Lung (tissue), 12 donors: Measurements from ENCODE around the gene CHD1. TPM values are rescaled to one million over a fixed set of nuclear protein-coding genes. Genes with fewer than 3 reads are reported as not detected.

ENCODE experiments used
- ATAC-seq: fragments of 200-7000 bp; cut with Tn5 transposase; one replicate; pipeline ENCODE4 v1.9.1; 2020; ENCODE audit warnings: moderate number of reproducible peaks; ENCODE audit not compliant: insufficient read depth, low FRiP score
- DNase-seq, 3 donors: peaks; one replicate each; pipeline ENCODE4 v3.0.0-alpha.2; 2013 to 2017
- H3K27ac ChIP-seq, 2 donors: one replicate each; pipeline ENCODE4 v1.5.1; 2013; ENCODE audit warnings: mild to moderate bottlenecking in 2 of 2, moderate library complexity in 2 of 2, control low read depth in 1 of 2, inconsistent platforms in 1 of 2, low read depth in 1 of 2, low read length in 1 of 2
- H3K27me3 ChIP-seq, 3 donors: one replicate each; pipeline ENCODE4 v1.5.1; 2013; ENCODE audit warnings: low read length in 2 of 3; ENCODE audit not compliant: control insufficient read depth in 3 of 3, insufficient read depth in 3 of 3
- H3K36me3 ChIP-seq, 4 donors: one replicate each; pipeline ENCODE4 v1.5.1; 2013; ENCODE audit warnings: low read length in 4 of 4, mild to moderate bottlenecking in 1 of 4, moderate library complexity in 1 of 4; ENCODE audit not compliant: control insufficient read depth in 4 of 4, insufficient read depth in 4 of 4
- H3K4me1 ChIP-seq, 5 donors: one replicate each; pipeline ENCODE4 v1.5.1; 2013; ENCODE audit warnings: low read length in 5 of 5, mild to moderate bottlenecking in 2 of 5, moderate library complexity in 1 of 5; ENCODE audit not compliant: control insufficient read depth in 5 of 5, insufficient read depth in 5 of 5
- H3K4me3 ChIP-seq: one replicate; pipeline ENCODE4 v1.5.1; 2013; ENCODE audit warnings: mild to moderate bottlenecking, control low read depth, moderate library complexity
- H3K9ac ChIP-seq, 2 donors: one replicate each; pipeline ENCODE4 v1.5.1; 2013; ENCODE audit warnings: low read length in 2 of 2, control low read depth in 1 of 2; ENCODE audit not compliant: insufficient read depth in 1 of 2
- H3K9me3 ChIP-seq, 4 donors: one replicate each; pipeline ENCODE4 v1.5.1; 2013; ENCODE audit warnings: low read length in 3 of 4, mild to moderate bottlenecking in 1 of 4, moderate library complexity in 1 of 4; ENCODE audit not compliant: control insufficient read depth in 4 of 4, insufficient read depth in 3 of 4
- WGBS, 2 donors: extraction: QIAGEN DNeasy Blood & Tissue Kit; methylation state at CpG; one replicate each; pipeline ENCODE4 v1.1.7; 2013; 5-methylcytosine and 5-hydroxymethylcytosine counted together
- polyA plus RNA-seq, 2 donors: library from polyadenylated mRNA; stranded (reverse); fragments of 200-250 nt; gene quantifications; one replicate each; pipeline ENCODE4 v1.2.1, GENCODE V29; 2013
- total RNA-seq, 2 donors: library from RNA; depleted of rRNA in 1 of 2; stranded (reverse); fragments of >200 nt in 1 of 2; gene quantifications; one replicate each; pipeline ENCODE4 v1.2.1, GENCODE V29; 2014 to 2021
- TF ChIP-seq, protein P1 (sequence below): IDR thresholded peaks from 2 replicates; pipeline ENCODE4 v1.5.1; 2012; ENCODE audit warnings: mild to moderate bottlenecking; ENCODE audit errors: control extremely low read depth, extremely low read depth
- donor health status: control.
- donor health status: control.
- donor health status: Bipolar disorder and iron deficiency.
- donor health status: healthy.
- donor health status: DM: yes; HTN: yes; CAD: no.

CHD1 gene
- total and polyA plus RNA-seq, 4 donors = 17.8 to 126 (median 22.6) TPM

DNA sequence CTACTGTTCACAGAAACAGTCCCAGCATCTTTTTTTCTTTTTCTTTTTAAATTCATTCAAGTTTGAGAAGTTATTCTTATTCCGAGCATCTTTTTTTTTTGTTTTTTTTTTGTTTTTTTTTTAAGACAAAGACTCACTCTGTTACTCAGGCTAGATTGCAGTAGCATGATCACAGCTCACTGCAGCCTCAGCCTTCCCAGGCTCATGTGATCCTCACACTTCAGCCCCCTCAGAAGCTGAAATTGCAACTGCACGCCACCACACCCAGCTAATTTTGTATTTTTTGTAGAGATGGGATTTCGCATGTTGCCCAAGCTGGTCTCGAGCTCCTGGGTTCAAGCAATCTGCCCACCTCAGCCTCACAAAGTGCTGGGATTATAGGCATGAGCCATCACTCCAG, 36.4 kb upstream of the CHD1 start:
- Histone ChIP-seq H3K9ac (no peak overlapping the region), H3K4me1 (no peaks in the 10 kb centered on the region), H3K36me3 (no peaks in the 10 kb centered on the region), H3K9me3 (no peaks in the 10 kb centered on the region), H3K27me3 (no peaks in the 10 kb centered on the region), H3K4me3 (no peak overlapping the region), H3K27ac (no peak overlapping the region)
- TF ChIP-seq, protein P1, sequence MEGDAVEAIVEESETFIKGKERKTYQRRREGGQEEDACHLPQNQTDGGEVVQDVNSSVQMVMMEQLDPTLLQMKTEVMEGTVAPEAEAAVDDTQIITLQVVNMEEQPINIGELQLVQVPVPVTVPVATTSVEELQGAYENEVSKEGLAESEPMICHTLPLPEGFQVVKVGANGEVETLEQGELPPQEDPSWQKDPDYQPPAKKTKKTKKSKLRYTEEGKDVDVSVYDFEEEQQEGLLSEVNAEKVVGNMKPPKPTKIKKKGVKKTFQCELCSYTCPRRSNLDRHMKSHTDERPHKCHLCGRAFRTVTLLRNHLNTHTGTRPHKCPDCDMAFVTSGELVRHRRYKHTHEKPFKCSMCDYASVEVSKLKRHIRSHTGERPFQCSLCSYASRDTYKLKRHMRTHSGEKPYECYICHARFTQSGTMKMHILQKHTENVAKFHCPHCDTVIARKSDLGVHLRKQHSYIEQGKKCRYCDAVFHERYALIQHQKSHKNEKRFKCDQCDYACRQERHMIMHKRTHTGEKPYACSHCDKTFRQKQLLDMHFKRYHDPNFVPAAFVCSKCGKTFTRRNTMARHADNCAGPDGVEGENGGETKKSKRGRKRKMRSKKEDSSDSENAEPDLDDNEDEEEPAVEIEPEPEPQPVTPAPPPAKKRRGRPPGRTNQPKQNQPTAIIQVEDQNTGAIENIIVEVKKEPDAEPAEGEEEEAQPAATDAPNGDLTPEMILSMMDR = no peak
- ATAC-seq (no peak), DNase-seq (no peak)
- 97 to 99% methylated on average over 4 of the region's 4 CpGs for WGBS, 2 donors

DNA sequence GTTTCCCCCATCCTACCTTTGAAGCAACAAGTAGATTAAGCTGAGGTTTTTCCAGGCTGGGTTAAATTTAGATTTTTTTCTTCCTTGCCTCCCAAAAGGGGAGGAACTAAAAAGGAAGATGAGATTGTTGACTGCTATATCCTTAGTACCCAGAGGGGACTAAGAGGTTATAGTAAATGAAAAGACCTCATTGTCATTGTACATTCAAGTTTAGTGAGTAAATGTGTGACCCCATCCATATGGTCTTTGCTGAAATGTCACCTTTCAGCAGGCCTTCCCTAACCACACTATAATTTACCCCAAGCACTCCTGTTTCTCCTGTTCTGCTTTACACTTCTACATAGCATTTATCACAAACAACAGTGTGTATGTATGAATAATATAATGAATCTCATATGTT, 35.8 kb upstream of the CHD1 start:
- TF ChIP-seq, protein P1 = no peak
- no peaks in the 10 kb centered on the region for H3K27me3 ChIP-seq
- no peak overlapping the region for H3K27ac ChIP-seq
- H3K4me3 ChIP-seq = no peak overlapping the region
- H3K9ac ChIP-seq = no peak overlapping the region
- no peaks in the 10 kb centered on the region for H3K4me1 ChIP-seq
- no peak for DNase-seq
- H3K9me3 ChIP-seq = no peaks in the 10 kb centered on the region
- no peak for ATAC-seq
- no peaks in the 10 kb centered on the region for H3K36me3 ChIP-seq

DNA sequence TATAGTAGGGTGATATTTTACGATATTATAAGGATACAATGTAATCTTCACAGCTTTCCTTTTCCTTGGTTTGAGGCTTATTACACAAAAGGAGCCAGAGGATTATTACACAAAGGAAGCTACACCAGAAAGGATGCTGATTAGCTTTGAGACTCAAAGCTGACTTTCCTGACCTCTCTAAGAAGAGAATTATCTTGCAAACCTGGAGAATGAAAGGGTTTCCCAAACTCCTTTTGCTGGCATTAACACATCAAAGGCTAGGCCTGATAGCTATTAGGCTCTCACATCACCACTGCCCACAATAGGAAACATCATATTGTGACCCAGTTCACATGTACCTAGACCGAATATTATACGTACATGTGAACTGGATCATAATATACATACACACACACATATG, 34.2 kb upstream of the CHD1 start:
- H3K27me3 ChIP-seq = no peaks in the 10 kb centered on the region
- H3K36me3 ChIP-seq = no peaks in the 10 kb centered on the region
- no peak overlapping the region for H3K27ac ChIP-seq
- no peak overlapping the region for H3K4me3 ChIP-seq
- no peaks in the 10 kb centered on the region for H3K9me3 ChIP-seq
- no peak for ATAC-seq
- no peak for DNase-seq
- TF ChIP-seq, protein P1 = no peak
- WGBS, 2 donors = 70 to 88% methylated on average over 3 of the region's 3 CpGs
- H3K9ac ChIP-seq = no peak overlapping the region
- H3K4me1 ChIP-seq = no peaks in the 10 kb centered on the region

DNA sequence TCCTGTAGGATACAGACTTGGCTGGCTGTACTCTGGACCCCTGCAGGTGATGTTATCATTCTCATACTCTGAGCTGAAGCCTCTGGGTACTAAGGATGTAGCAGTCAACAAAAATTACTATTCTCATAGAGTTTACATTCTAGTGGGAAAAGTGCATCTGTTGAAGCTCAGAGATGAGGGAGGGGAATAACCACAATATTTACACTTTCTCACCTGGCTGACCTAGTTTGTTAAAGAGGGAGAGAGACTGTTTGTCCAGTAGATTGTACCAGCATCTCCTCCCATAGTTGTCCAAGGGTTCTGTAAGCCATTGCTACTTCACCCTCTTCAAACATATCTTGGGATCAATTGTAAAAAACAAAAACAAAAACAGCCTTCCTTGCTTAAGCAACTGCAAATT, 33.8 kb upstream of the CHD1 start:
- H3K4me3 ChIP-seq = no peak overlapping the region
- DNase-seq (no peak), ATAC-seq (no peak)
- H3K4me1 ChIP-seq = no peaks in the 10 kb centered on the region
- no peaks in the 10 kb centered on the region for H3K36me3 ChIP-seq
- H3K27ac ChIP-seq = no peak overlapping the region
- no peak overlapping the region for H3K9ac ChIP-seq
- TF ChIP-seq, protein P1 = no peak
- H3K9me3 ChIP-seq = no peaks in the 10 kb centered on the region
- H3K27me3 ChIP-seq = no peaks in the 10 kb centered on the region
